Left ventricle myocardium inferior (tissue), 1 donor: ENCODE results near the gene GH2. TPM values are rescaled to one million over a fixed set of nuclear protein-coding genes. Genes with fewer than 3 reads are reported as not detected.
"Not testable (repeated sequence)": the region's sequence is repeated elsewhere in the genome, so short reads cannot be mapped to it uniquely, and the experiment has no call there.

ENCODE experiments used
- DNase-seq: peaks from one replicate; pipeline ENCODE4 v3.0.0-alpha.2; 2020
- H3K27ac ChIP-seq: fragments of 200-600 bp; replicated peaks from 2 replicates; pipeline ENCODE4 v1.8.0; 2021
- H3K27me3 ChIP-seq: fragments of 200-600 bp; 2 replicates; pipeline ENCODE4 v1.8.0; 2021; ENCODE audit warnings: low read depth
- H3K36me3 ChIP-seq: fragments of 200-600 bp; 2 replicates; pipeline ENCODE4 v1.8.0; 2021
- H3K4me1 ChIP-seq: fragments of 200-600 bp; 2 replicates; pipeline ENCODE4 v1.8.0; 2021
- H3K4me3 ChIP-seq: fragments of 200-600 bp; 2 replicates; pipeline ENCODE4 v1.8.0; 2021; ENCODE audit warnings: mild to moderate bottlenecking, moderate library complexity
- H3K9me3 ChIP-seq: fragments of 200-600 bp; replicated peaks from 2 replicates; pipeline ENCODE4 v1.8.0; 2021
- CTCF ChIP-seq: fragments of 200-600 bp; IDR thresholded peaks from 2 replicates; pipeline ENCODE4 v1.8.0; 2021; ENCODE audit warnings: antibody characterized with exemption, mild to moderate bottlenecking, borderline replicate concordance
- intact Hi-C: fragments of 100-400 bp; cut with micrococcal nuclease; formaldehyde crosslinking; loops from one replicate; pipeline ENCODE4 v1.11.0; 2022
- total RNA-seq: library from RNA; stranded (reverse); fragmentation: NEBNext Ultra II Directional; extraction: Animal tissue kit (Norgen Biotek cat#: 25700); gene quantifications from one replicate; pipeline ENCODE4 v1.2.1, GENCODE V29; 2021
- donor health status: DM: no; HTN: yes; CAD: no; lungs with severe emphysema.

The GH2 gene
- total RNA-seq, 1 donor from 2014 or later: not detected

GRCh38 chr17:63859257-63859656, 22.5 kb downstream of the GH2 start:
- Histone ChIP-seq H3K27me3 (no peaks in the 10 kb centered on the region), H3K27ac (no peak overlapping the region), H3K36me3 (no peaks in the 10 kb centered on the region), H3K4me1 (no peaks in the 10 kb centered on the region), H3K4me3 (no peak overlapping the region), H3K9me3 (no peaks in the 10 kb centered on the region)
- no peak for TF ChIP-seq CTCF
- intact Hi-C loops: no loop called here
- no peak for DNase-seq

GRCh38 chr17:63856425-63856824, 25.3 kb downstream of the GH2 start:
- H3K9me3 ChIP-seq, H3K27me3 ChIP-seq, intact Hi-C loops, H3K36me3 ChIP-seq, DNase-seq, H3K27ac ChIP-seq, H3K4me3 ChIP-seq, H3K4me1 ChIP-seq: not testable (repeated sequence)

- H3K9me3 ChIP-seq: no peaks in the 10 kb centered on the region
- H3K4me3 ChIP-seq: no peak overlapping the region
- DNase-seq: no peak
- no peaks in the 10 kb centered on the region for H3K27me3 ChIP-seq
- intact Hi-C loops: no loop called here
- no peaks in the 10 kb centered on the region for H3K36me3 ChIP-seq
- no peak overlapping the region for H3K27ac ChIP-seq
- no peaks in the 10 kb centered on the region for H3K4me1 ChIP-seq
- no peak for TF ChIP-seq CTCF
Observed at GRCh38 chr17:63855185-63855584, 26.6 kb downstream of the GH2 start.

- Histone ChIP-seq H3K9me3 (no peaks in the 10 kb centered on the region), H3K27me3 (no peaks in the 10 kb centered on the region), H3K27ac (no peak overlapping the region), H3K4me1 (no peaks in the 10 kb centered on the region), H3K36me3 (no peaks in the 10 kb centered on the region), H3K4me3 (no peak overlapping the region)
- TF ChIP-seq CTCF: no peak
- intact Hi-C loops: no loop called here
- no peak for DNase-seq
Observed at GRCh38 chr17:63854709-63855108, 27.0 kb downstream of the GH2 start.

GRCh38 chr17:63853260-63853659, 28.5 kb downstream of the GH2 start:
- Histone ChIP-seq H3K27ac (no peak overlapping the region), H3K4me3 (no peak overlapping the region), H3K9me3 (no peaks in the 10 kb centered on the region), H3K36me3 (no peaks in the 10 kb centered on the region), H3K27me3 (no peaks in the 10 kb centered on the region), H3K4me1 (peaks cover 10% of the 10 kb centered on the region)
- intact Hi-C loops: no loop called here
- no peak for TF ChIP-seq CTCF
- DNase-seq: no peak

- Histone ChIP-seq H3K4me1 (peaks cover 11% of the 10 kb centered on the region), H3K27me3 (no peaks in the 10 kb centered on the region), H3K27ac (no peak overlapping the region), H3K4me3 (no peak overlapping the region), H3K36me3 (no peaks in the 10 kb centered on the region), H3K9me3 (no peaks in the 10 kb centered on the region)
- TF ChIP-seq CTCF: no peak
- no peak for DNase-seq
- intact Hi-C loops: no loop called here
Observed at GRCh38 chr17:63850401-63850800, 31.3 kb downstream of the GH2 start.
